ENCODE data around the gene MYLK4. TPM values are rescaled to one million over a fixed set of nuclear protein-coding genes. Genes with fewer than 3 reads are reported as not detected.
A peak's percentile ranks its signal among the peaks of the same experiment; 100 is the strongest.

Gene MYLK4
- total RNA-seq, 4 donors from 2014 or later, result 0.42 to 0.98 (median 0.52) TPM

- no peak overlapping the region for H3K4me3 ChIP-seq
- 75 to 79% methylated on average over 5 of the region's 5 CpGs for WGBS, 2 donors
- H3K36me3 ChIP-seq, result no peaks in the 10 kb centered on the region
- peaks cover 0 to 45% (median 16%) of the 10 kb centered on the region in 4 donors for H3K4me1 ChIP-seq
- no peaks in the 10 kb centered on the region for H3K9me3 ChIP-seq
- no peaks in the 10 kb centered on the region for H3K27me3 ChIP-seq
- TF ChIP-seq POLR2A (IDR thresholded peaks at IDR 0.05), result no peak
- no peak for TF ChIP-seq CTCF (IDR thresholded peaks at IDR 0.05)
- TF ChIP-seq EP300 (IDR thresholded peaks at IDR 0.05), result no peak
- DNase-seq (ENCODE audit: low spot score in 2 of 2), result no peak
- no peak overlapping the region for H3K27ac ChIP-seq
Observed at GRCh38 chr6:2731281-2731909, 19.3 kb downstream of the MYLK4 start.

GRCh38 chr6:2730353-2731107 lies 20.2 kb downstream of the MYLK4 start:
- Histone ChIP-seq H3K27ac (peak overlapping the region in 1 of 4 donors; percentile 1), H3K27me3 (no peaks in the 10 kb centered on the region), H3K36me3 (no peaks in the 10 kb centered on the region), H3K9me3 (no peaks in the 10 kb centered on the region), H3K4me3 (no peak overlapping the region), H3K4me1 (peaks cover 0 to 45% (median 16%) of the 10 kb centered on the region in 4 donors)
- no peak for DNase-seq (ENCODE audit: low spot score in 2 of 2)
- WGBS, 2 donors, result 29 to 38% methylated on average over 9 of the region's 9 CpGs
- no peak for TF ChIP-seq POLR2A (IDR thresholded peaks at IDR 0.05)

- TF ChIP-seq EP300 (IDR thresholded peaks at IDR 0.05), result no peak
- TF ChIP-seq CTCF (IDR thresholded peaks at IDR 0.05), result no peak
- TF ChIP-seq POLR2A (IDR thresholded peaks at IDR 0.05), result no peak
- Histone ChIP-seq H3K27me3 (no peaks in the 10 kb centered on the region), H3K36me3 (no peaks in the 10 kb centered on the region), H3K4me1 (peaks cover 0 to 45% (median 16%) of the 10 kb centered on the region in 4 donors), H3K4me3 (no peak overlapping the region), H3K27ac (peak overlapping the region in 1 of 4 donors; percentile 1), H3K9me3 (no peaks in the 10 kb centered on the region)
- no peak for DNase-seq (ENCODE audit: low spot score in 2 of 2)
- 77 to 84% methylated on average over 10 of the region's 10 CpGs for WGBS, 2 donors
Observed at GRCh38 chr6:2729921-2730320, 20.8 kb downstream of the MYLK4 start.

- TF ChIP-seq CTCF (IDR thresholded peaks at IDR 0.05) (no peak), EP300 (IDR thresholded peaks at IDR 0.05) (no peak), POLR2A (IDR thresholded peaks at IDR 0.05) (no peak)
- H3K27me3 ChIP-seq, result no peaks in the 10 kb centered on the region
- H3K27ac ChIP-seq, result no peak overlapping the region
- WGBS, 2 donors, result 37 to 45% methylated on average over 8 of the region's 8 CpGs
- peaks cover 0 to 4% (median 0%) of the 10 kb centered on the region in 4 donors for H3K9me3 ChIP-seq
- peaks cover 0 to 14% (median 4%) of the 10 kb centered on the region in 4 donors for H3K4me1 ChIP-seq
- H3K4me3 ChIP-seq, result no peak overlapping the region
- no peaks in the 10 kb centered on the region for H3K36me3 ChIP-seq
- no peak for DNase-seq (ENCODE audit: low spot score in 2 of 2)
Observed at GRCh38 chr6:2725999-2726567, 24.6 kb downstream of the MYLK4 start.

GRCh38 chr6:2725364-2725988 lies 25.2 kb downstream of the MYLK4 start:
- 87 to 88% methylated on average over 8 of the region's 8 CpGs for WGBS, 2 donors
- TF ChIP-seq CTCF (IDR thresholded peaks at IDR 0.05) (no peak), EP300 (IDR thresholded peaks at IDR 0.05) (no peak), POLR2A (IDR thresholded peaks at IDR 0.05) (no peak)
- Histone ChIP-seq H3K9me3 (peaks cover 0 to 4% (median 0%) of the 10 kb centered on the region in 4 donors), H3K27ac (no peak overlapping the region), H3K4me3 (no peak overlapping the region), H3K4me1 (peaks cover 0 to 8% (median under 1%) of the 10 kb centered on the region in 4 donors), H3K27me3 (no peaks in the 10 kb centered on the region), H3K36me3 (no peaks in the 10 kb centered on the region)
- no peak for DNase-seq (ENCODE audit: low spot score in 2 of 2)
